ENCODE results near the gene PCDHGC4.

The PCDHGC4 gene

GRCh38 chr5:141514330-141515133 lies 29.7 kb downstream of the PCDHGC4 start:
- DNase-seq (ENCODE audit: low spot score in 2 of 2) (no peak), ATAC-seq (peak; percentile 37)
- Mint-ChIP-seq H3K27ac (peak overlapping the region; percentile 97), H3K9me3 (no peaks in the 10 kb centered on the region), H3K4me1 (peaks cover 63% of the 10 kb centered on the region), H3K36me3 (peaks cover under 1% of the 10 kb centered on the region), H3K4me3 (peak overlapping the region; percentile 77)

GRCh38 chr5:141515141-141515540 lies 30.3 kb downstream of the PCDHGC4 start:
- no peaks in the 10 kb centered on the region for H3K9me3 Mint-ChIP-seq
- H3K36me3 Mint-ChIP-seq, result no peaks in the 10 kb centered on the region
- peak overlapping the region; percentile 97 for H3K27ac Mint-ChIP-seq
- no peak overlapping the region for H3K4me3 Mint-ChIP-seq
- DNase-seq (ENCODE audit: low spot score in 2 of 2), result no peak
- H3K4me1 Mint-ChIP-seq, result peaks cover 58% of the 10 kb centered on the region
- ATAC-seq, result no peak

- peak overlapping the region; percentile 97 for H3K27ac Mint-ChIP-seq
- ATAC-seq (no peak), DNase-seq (ENCODE audit: low spot score in 2 of 2) (no peak)
- H3K4me1 Mint-ChIP-seq, result peaks cover 66% of the 10 kb centered on the region
- no peaks in the 10 kb centered on the region for H3K36me3 Mint-ChIP-seq
- no peak overlapping the region for H3K4me3 Mint-ChIP-seq
- no peaks in the 10 kb centered on the region for H3K9me3 Mint-ChIP-seq
Measured at GRCh38 chr5:141515946-141516671, 31.3 kb downstream of the PCDHGC4 start.

- H3K4me1 Mint-ChIP-seq, result peaks cover 71% of the 10 kb centered on the region
- no peak overlapping the region for H3K4me3 Mint-ChIP-seq
- ATAC-seq, result no peak
- no peaks in the 10 kb centered on the region for H3K36me3 Mint-ChIP-seq
- H3K27ac Mint-ChIP-seq, result peak overlapping the region; percentile 97
- H3K9me3 Mint-ChIP-seq, result no peaks in the 10 kb centered on the region
- no peak for DNase-seq (ENCODE audit: low spot score in 2 of 2)
Measured at GRCh38 chr5:141516672-141517025, 31.8 kb downstream of the PCDHGC4 start.

GRCh38 chr5:141517312-141517711 lies 32.5 kb downstream of the PCDHGC4 start:
- DNase-seq (ENCODE audit: low spot score in 2 of 2) (no peak), ATAC-seq (no peak)
- H3K9me3 Mint-ChIP-seq, result no peaks in the 10 kb centered on the region
- no peak overlapping the region for H3K4me3 Mint-ChIP-seq
- H3K36me3 Mint-ChIP-seq, result no peaks in the 10 kb centered on the region
- peaks cover 77% of the 10 kb centered on the region for H3K4me1 Mint-ChIP-seq
- H3K27ac Mint-ChIP-seq, result peak overlapping the region; percentile 97

- peaks cover 71% of the 10 kb centered on the region for H3K4me1 Mint-ChIP-seq
- ATAC-seq, result no peak
- no peak overlapping the region for H3K4me3 Mint-ChIP-seq
- H3K27ac Mint-ChIP-seq, result peak overlapping the region; percentile 26
- H3K36me3 Mint-ChIP-seq, result no peaks in the 10 kb centered on the region
- no peaks in the 10 kb centered on the region for H3K9me3 Mint-ChIP-seq
- DNase-seq (ENCODE audit: low spot score in 2 of 2), result no peak
Measured at GRCh38 chr5:141517880-141518617, 33.2 kb downstream of the PCDHGC4 start.

GRCh38 chr5:141518618-141519015 lies 33.8 kb downstream of the PCDHGC4 start:
- Mint-ChIP-seq H3K36me3 (no peaks in the 10 kb centered on the region), H3K4me1 (peaks cover 65% of the 10 kb centered on the region), H3K27ac (peak overlapping the region; percentile 65), H3K4me3 (no peak overlapping the region), H3K9me3 (no peaks in the 10 kb centered on the region)
- DNase-seq (ENCODE audit: low spot score in 2 of 2) (no peak), ATAC-seq (no peak)

- no peak for ATAC-seq
- DNase-seq (ENCODE audit: low spot score in 2 of 2), result no peak
- Mint-ChIP-seq H3K4me3 (no peak overlapping the region), H3K9me3 (no peaks in the 10 kb centered on the region), H3K36me3 (no peaks in the 10 kb centered on the region), H3K27ac (peak overlapping the region; percentile 80), H3K4me1 (peaks cover 61% of the 10 kb centered on the region)
Measured at GRCh38 chr5:141519605-141520565, 35.1 kb downstream of the PCDHGC4 start.

GRCh38 chr5:141521244-141521781 lies 36.5 kb downstream of the PCDHGC4 start:
- H3K27ac Mint-ChIP-seq, result peak overlapping the region; percentile 80
- no peak overlapping the region for H3K4me3 Mint-ChIP-seq
- ATAC-seq (peak; percentile 88), DNase-seq (ENCODE audit: low spot score in 2 of 2) (no peak)
- H3K9me3 Mint-ChIP-seq, result no peaks in the 10 kb centered on the region
- H3K4me1 Mint-ChIP-seq, result peaks cover 62% of the 10 kb centered on the region
- no peaks in the 10 kb centered on the region for H3K36me3 Mint-ChIP-seq

GRCh38 chr5:141522301-141522700 lies 37.5 kb downstream of the PCDHGC4 start:
- no peak for ATAC-seq
- Mint-ChIP-seq H3K4me3 (no peak overlapping the region), H3K9me3 (no peaks in the 10 kb centered on the region), H3K4me1 (peaks cover 52% of the 10 kb centered on the region), H3K36me3 (no peaks in the 10 kb centered on the region), H3K27ac (peak overlapping the region; percentile 45)
- DNase-seq (ENCODE audit: low spot score in 2 of 2), result no peak

GRCh38 chr5:141523991-141524390 lies 39.2 kb downstream of the PCDHGC4 start:
- peak overlapping the region; percentile 27 for H3K27ac Mint-ChIP-seq
- H3K4me3 Mint-ChIP-seq, result no peak overlapping the region
- ATAC-seq (no peak), DNase-seq (ENCODE audit: low spot score in 2 of 2) (no peak)
- H3K36me3 Mint-ChIP-seq, result no peaks in the 10 kb centered on the region
- peaks cover 43% of the 10 kb centered on the region for H3K4me1 Mint-ChIP-seq
- no peaks in the 10 kb centered on the region for H3K9me3 Mint-ChIP-seq

GRCh38 chr5:141524604-141525597 lies 40.1 kb downstream of the PCDHGC4 start:
- ATAC-seq, result peak; percentile 67
- peaks cover 43% of the 10 kb centered on the region for H3K4me1 Mint-ChIP-seq
- H3K27ac Mint-ChIP-seq, result peak overlapping the region; percentile 27
- H3K4me3 Mint-ChIP-seq, result no peak overlapping the region
- H3K9me3 Mint-ChIP-seq, result no peaks in the 10 kb centered on the region
- no peaks in the 10 kb centered on the region for H3K36me3 Mint-ChIP-seq
- peak in 1 of 2 donors; percentile 65 for DNase-seq (ENCODE audit: low spot score in 2 of 2)

GRCh38 chr5:141525653-141526052 lies 40.8 kb downstream of the PCDHGC4 start:
- Mint-ChIP-seq H3K36me3 (no peaks in the 10 kb centered on the region), H3K4me3 (no peak overlapping the region), H3K27ac (peak overlapping the region; percentile 27), H3K9me3 (no peaks in the 10 kb centered on the region), H3K4me1 (peaks cover 40% of the 10 kb centered on the region)
- DNase-seq (ENCODE audit: low spot score in 2 of 2) (no peak), ATAC-seq (no peak)
